KOPT-K1 (cell line): ENCODE results near the gene PCSK5.
"Not testable (repeated sequence)": the region's sequence is repeated elsewhere in the genome, so short reads cannot be mapped to it uniquely, and the experiment has no call there.

ENCODE experiments used
- H3K27ac ChIP-seq: fragments of 200-600 bp; sonication (generic); 2 replicates; pipeline ENCODE4 v1.5.1; 2016; ENCODE audit warnings: antibody characterized with exemption, mild to moderate bottlenecking, low read depth, low read length; ENCODE audit not compliant: poor library complexity, severe bottlenecking
- H3K36me3 ChIP-seq: fragments of 200-600 bp; sonication (generic); 2 replicates; pipeline ENCODE4 v1.5.1; 2017; ENCODE audit warnings: antibody characterized with exemption, mild to moderate bottlenecking, low read length, moderate library complexity; ENCODE audit not compliant: insufficient read depth
- H3K9me3 ChIP-seq: fragments of 200-600 bp; sonication (generic); 2 replicates; pipeline ENCODE4 v1.5.1; 2017; ENCODE audit warnings: antibody characterized with exemption, low read length, mild to moderate bottlenecking; ENCODE audit not compliant: insufficient read depth, poor library complexity, severe bottlenecking

Gene PCSK5

DNA sequence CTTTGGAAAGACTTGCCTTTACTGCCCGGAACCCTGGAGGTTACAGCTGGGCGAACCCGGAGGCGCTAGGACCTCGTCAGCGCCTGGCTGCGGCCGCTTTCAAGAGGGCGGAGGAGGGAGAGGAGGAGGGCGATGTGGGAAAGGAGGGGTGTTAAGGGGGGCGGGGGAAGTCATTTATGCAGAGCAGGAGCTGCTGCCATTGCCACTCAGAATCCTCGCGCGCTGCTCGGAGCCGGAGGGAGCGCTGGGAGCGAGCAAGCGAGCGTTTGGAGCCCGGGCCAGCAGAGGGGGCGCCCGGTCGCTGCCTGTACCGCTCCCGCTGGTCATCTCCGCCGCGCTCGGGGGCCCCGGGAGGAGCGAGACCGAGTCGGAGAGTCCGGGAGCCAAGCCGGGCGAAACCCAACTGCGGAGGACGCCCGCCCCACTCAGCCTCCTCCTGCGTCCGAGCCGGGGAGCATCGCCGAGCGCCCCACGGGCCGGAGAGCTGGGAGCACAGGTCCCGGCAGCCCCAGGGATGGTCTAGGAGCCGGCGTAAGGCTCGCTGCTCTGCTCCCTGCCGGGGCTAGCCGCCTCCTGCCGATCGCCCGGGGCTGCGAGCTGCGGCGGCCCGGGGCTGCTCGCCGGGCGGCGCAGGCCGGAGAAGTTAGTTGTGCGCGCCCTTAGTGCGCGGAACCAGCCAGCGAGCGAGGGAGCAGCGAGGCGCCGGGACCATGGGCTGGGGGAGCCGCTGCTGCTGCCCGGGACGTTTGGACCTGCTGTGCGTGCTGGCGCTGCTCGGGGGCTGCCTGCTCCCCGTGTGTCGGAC, at the start of gene PCSK5:
Gene PCSK5, plus strand, starts transcription at position 202 of the 805 bp plus-strand sequence. Its CDS starts 509 bp downstream, at position 711.
- Histone ChIP-seq H3K27ac (peak within 1 kb of the TSS; percentile 57), H3K36me3 (no peaks in the 10 kb centered on the region), H3K9me3 (no peaks in the 10 kb centered on the region)

DNA sequence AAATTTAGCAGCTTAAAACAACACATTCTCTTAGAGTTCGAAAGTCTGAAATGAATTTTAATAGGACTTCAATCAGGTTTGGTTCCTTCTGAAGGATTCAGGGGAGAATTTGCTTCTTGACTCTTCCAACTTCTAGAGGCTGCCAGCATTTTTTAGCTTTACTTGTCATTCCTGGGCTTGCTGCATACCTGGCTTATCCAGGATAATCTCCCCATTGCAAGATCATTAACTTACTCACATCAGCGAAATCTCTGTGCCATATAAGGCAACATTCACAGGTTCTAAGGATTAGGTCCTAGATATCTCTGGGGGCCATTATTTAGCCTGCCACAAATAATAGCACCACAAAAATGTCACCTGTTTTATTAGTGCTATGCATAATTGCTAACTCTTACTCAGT, 46.2 kb upstream of the PCSK5 start:
- Histone ChIP-seq H3K9me3 (no peaks in the 10 kb centered on the region), H3K36me3 (no peaks in the 10 kb centered on the region), H3K27ac (no peak overlapping the region)

DNA sequence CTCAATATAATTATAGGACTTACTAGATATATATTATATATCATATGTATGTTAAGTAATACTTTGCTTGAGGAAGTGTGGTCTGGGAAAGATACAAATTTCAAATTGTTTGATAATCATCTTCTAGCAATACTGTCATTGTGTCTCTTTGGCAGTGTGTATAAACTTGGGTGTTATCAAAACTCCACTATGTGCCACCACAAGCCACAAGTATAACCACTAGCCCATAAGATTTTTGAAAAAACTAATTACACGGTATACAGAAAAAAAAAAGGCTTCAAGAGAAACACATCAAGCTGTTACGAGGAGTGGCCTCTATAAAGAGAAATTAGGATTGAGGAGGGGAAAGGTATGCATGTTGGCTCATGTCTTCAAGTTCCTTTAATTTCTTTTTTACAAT, 44.7 kb upstream of the PCSK5 start:
- Histone ChIP-seq H3K36me3 (no peaks in the 10 kb centered on the region), H3K27ac (no peak overlapping the region), H3K9me3 (no peaks in the 10 kb centered on the region)

DNA sequence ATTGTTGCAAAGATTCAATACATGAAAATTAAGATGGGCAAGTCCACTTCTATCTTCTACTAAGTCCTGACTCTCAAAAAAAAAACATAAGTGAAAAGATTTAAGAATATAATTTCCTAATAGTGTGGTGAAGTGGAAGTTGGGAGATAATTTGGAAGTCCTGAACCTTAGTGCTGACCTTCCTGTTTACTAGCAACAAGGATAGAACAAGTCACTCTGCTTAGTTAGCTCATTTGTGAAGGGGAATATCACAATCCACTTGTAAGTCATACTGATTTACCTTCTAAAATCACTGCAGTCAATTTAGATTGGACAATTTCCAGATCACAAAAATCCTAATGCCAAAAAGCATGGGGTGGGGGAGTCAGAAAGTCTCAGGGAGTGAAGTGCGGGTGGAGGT, 43.4 kb upstream of the PCSK5 start:
- H3K9me3 ChIP-seq = no peaks in the 10 kb centered on the region
- no peak overlapping the region for H3K27ac ChIP-seq
- H3K36me3 ChIP-seq = no peaks in the 10 kb centered on the region

DNA sequence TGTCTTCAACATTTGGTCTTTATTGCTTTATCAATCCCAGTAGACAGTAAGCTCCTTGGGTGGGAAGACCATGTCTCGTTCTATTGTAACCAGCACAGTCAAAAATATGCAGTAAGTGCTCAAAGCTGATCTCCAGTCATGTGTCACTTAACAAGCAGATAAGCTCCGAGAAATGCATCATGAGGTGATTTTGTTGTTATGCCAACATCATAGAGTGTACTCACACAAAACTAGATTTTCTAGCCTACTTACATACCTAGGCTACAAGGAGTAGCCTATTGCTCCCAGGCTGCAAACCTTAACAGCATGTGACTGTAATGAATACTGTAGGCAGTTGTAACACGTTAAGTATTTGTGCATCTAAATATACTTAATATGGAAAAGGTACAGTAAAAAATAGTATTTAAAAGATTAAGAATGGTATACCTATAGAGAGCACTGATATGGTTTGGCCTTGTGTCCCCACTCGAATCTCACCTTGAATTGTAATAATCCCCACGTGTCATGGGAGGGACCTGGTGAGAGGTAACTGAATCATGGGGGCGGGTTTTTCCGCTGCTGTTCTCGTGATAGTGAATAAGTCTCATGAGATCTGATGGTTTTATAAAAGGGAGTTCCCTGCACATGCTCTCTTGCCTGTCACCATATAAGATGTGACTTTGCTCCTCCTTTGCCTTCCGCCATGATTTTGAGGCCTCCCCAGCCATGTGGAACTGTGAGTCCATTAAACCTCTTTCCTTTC, 39.8 kb upstream of the PCSK5 start:
- Histone ChIP-seq H3K36me3 (no peaks in the 10 kb centered on the region), H3K27ac (no peak overlapping the region), H3K9me3 (no peaks in the 10 kb centered on the region)

DNA sequence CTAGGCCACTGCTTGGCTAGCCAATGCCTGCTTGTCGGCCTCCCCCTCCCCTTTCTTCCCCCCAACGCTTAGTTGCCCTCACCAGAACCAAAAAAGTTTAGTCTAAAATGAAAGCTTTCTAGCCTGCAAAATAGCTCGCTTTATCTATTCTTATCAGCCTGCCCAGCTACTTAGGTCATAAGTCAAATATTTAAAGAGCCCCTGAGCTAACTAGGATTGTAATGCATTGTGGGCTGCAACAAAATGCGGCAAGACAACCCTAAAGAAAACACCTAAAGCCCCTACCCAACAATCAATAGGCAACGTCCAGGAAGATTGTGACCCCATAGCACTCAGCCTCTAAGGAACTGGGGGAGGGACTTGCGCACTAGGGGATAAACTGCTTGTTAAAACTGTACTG, 38.6 kb upstream of the PCSK5 start:
- no peak overlapping the region for H3K27ac ChIP-seq
- no peaks in the 10 kb centered on the region for H3K9me3 ChIP-seq
- no peaks in the 10 kb centered on the region for H3K36me3 ChIP-seq

DNA sequence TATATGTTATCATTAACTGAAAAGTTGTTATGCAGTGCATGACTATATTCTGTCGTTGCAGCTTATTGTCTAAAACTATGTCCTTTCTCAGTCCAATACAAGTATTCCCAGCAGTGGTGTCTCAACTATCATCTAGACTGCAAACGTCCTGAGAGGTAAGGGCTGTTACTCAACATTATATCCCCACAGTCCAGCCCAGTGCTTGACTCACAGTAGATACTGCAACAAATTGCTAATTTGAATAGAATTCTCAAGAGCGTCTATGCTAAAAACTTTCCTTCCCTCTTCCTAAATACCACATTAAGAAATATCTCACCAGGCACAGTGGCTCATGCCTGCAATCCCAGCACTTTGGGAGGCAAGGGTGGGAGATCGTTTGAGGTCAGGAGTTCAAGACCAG, 37.7 kb upstream of the PCSK5 start:
- Histone ChIP-seq H3K27ac (no peak overlapping the region), H3K36me3 (no peaks in the 10 kb centered on the region), H3K9me3 (no peaks in the 10 kb centered on the region)

DNA sequence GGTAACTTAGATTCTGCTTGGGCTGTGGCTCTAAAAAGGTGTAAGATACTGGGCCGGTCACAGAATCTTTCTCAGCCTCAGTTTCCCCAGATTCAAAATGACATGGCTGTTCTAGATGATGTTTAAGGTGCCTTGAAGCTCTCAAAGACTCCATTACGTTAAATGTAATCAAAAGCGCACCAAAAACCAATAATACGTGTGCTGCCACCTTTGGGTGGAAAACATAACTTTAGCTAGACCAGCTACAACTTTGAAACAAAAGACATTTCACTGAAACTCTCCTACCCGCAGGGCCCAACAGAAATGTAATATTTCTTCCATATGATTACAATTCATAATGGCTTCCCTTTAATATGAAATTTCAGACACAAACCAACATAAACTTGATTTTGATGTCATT, 35.0 kb upstream of the PCSK5 start:
- Histone ChIP-seq H3K9me3 (no peaks in the 10 kb centered on the region), H3K27ac (no peak overlapping the region), H3K36me3 (no peaks in the 10 kb centered on the region)

DNA sequence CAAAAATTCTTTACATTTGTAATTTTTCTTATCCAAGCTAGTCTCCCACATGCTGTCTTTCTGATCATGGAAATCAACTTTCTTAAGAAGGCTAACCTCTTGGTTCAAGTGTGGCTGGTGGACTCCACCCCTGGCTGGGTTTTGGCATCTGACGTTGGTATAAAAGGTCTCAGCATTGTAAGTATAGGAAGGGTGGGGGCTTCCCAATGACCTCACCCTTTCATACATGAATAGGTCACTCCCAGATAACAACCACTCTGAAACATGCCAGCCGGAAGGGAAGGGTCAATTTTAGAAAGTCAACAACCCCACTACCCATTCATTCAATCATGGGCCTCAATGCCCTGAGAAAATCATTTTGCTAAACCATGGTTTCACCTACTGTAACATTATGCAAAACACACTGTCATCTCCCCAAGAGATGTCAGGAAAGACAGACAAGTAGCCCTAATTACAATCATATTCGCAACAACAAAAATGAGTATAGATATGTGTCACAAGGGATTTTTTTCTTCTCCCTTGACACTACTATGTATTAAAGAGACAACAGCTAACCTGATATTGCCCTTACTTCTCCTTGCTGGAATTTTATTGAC, 31.9 kb upstream of the PCSK5 start:
- Histone ChIP-seq H3K36me3 (no peaks in the 10 kb centered on the region), H3K27ac (no peak overlapping the region), H3K9me3 (no peaks in the 10 kb centered on the region)

DNA sequence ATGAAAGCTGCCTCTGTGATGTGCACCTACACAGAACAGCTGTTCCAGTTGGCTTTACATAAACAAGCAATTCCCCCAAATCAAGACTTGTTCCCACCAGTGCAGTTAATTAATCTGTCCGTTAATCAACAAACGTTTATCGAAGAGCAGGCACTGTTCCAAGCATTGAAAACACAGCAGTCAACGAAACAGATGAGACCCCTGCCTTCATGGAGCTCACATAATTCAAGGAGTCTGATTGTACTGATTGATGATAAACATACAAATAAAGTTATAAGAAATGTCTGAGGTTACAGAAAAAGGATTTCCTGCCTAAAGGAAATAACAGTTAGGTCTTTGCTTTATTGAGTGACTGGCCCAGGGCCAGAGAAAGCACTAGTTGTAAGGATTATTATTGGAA, 26.2 kb upstream of the PCSK5 start:
- no peaks in the 10 kb centered on the region for H3K9me3 ChIP-seq
- H3K27ac ChIP-seq = no peak overlapping the region
- no peaks in the 10 kb centered on the region for H3K36me3 ChIP-seq

DNA sequence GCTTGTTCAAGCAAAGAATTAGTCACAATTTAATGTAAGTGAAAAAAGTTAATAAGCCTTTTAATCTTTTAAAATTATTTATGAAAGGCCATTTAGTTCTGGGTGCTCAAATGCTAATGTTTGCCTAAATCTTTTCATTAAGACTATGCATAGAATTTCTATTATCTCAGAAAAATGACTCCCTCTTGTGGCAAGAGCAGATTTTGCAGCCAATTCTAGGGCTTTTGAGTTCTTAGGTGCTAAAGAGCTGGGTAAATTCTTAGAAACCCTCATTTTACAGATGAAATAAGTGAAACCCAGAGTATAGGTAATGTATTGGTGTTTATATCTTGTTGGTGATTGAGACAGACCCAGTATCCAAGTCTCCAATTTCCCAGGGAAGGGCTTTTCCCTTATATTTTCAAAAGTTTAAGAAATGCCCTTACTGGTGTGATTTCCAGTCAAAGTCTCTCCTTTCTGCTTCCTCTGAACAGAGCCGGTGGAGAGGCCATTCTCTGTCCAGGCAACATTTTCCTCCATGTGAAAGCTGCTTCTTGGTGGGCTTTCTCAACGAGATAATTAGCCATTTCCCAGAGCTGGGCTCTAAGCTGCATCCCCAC, 24.1 kb upstream of the PCSK5 start:
- no peaks in the 10 kb centered on the region for H3K36me3 ChIP-seq
- no peak overlapping the region for H3K27ac ChIP-seq
- no peaks in the 10 kb centered on the region for H3K9me3 ChIP-seq

DNA sequence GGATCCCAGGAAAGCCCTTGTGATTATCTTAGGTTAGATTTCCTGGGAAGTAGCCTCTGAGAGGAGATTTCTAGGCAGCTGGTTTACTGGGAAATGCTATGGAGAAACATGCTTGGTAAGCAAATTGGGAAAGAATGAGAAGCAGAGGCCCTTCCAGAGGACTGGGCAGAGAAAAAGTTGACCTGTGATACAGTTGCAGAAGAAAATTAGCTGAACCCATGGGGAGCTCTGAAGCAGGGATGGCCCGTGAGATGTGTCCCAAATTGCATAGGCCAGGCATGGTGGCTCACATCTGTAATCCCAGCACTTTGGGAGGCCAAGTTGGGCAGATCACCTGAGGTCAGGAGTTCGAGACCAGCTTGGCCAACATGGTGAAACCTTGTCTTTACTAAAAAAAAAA, 21.9 kb upstream of the PCSK5 start:
- not testable (repeated sequence) for H3K36me3 ChIP-seq, H3K27ac ChIP-seq, H3K9me3 ChIP-seq

DNA sequence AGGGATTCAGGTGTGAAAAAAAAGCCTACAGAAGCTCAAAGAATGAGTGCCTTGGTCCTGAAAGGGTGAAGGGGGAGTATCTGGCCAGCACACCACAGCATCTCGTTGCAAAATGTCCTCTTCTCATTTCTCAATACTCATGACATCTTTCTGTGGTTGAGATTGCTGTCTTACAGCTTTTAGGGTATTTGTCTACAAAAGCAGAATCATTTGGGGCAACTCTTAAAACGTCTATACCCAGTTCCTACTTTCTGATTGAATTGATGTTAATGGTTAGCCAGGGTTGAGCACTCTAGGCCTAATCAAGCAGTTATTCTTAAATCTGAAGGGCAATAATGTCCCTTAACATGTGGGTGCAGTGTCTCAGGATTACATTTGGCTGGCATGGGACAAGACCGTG, 21.2 kb upstream of the PCSK5 start:
- no peak overlapping the region for H3K27ac ChIP-seq
- H3K36me3 ChIP-seq = no peaks in the 10 kb centered on the region
- no peaks in the 10 kb centered on the region for H3K9me3 ChIP-seq

DNA sequence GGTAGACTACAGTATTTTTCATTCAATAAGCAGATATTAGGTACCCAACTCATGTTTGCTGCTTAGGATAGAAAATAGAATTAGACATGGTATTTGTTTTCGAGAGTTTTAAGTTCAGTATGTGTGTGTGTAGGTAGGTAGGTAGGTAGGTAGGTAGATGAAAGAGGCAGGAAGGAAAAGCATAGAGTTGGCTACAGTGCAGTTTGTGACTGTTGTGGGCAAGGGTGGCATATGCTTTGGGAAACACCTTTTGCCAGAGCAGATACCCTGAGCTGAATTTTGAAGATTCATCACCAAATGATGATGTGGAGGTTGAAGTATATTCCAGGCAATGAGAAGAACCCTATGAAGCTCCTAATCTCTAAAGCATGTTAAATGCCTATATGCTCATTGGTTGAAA, 20.0 kb upstream of the PCSK5 start:
- Histone ChIP-seq H3K9me3 (no peaks in the 10 kb centered on the region), H3K27ac (no peak overlapping the region), H3K36me3 (no peaks in the 10 kb centered on the region)

DNA sequence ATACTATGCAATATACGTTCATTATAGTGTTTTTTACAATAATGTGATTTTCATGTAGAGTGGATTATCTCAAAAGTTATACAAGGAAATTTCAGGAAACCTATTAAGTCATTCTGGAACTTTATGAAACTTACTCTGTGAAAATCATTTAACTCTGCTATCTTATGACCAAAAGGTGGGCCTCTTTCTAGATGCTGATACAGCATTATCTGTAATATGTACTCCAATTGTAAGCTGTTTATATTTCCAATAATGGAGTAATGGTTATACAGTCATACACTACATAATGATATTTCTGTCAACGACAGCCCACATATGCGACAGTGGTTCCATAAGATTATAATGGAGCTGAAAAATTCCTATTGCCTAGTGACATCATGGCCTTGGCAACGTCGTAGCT, 18.8 kb upstream of the PCSK5 start:
- H3K9me3 ChIP-seq = no peaks in the 10 kb centered on the region

More for the DNA sequence above, 18.8 kb upstream of the PCSK5 start:
- H3K27ac ChIP-seq = no peak overlapping the region
- H3K36me3 ChIP-seq = no peaks in the 10 kb centered on the region
